Vagina (tissue), 2 donors: Measurements from ENCODE around the gene CYP3A5.

ENCODE experiments used
- POLR2A ChIP-seq, 2 donors: fragments of 450-650 bp; IDR thresholded peaks; one replicate each; pipeline ENCODE4 v1.6.1; 2017; ENCODE audit warnings: antibody characterized with exemption in 2 of 2, mild to moderate bottlenecking in 2 of 2, moderate library complexity in 2 of 2
- POLR2AphosphoS5 ChIP-seq, 2 donors: sonication (generic); formaldehyde crosslinking; IDR thresholded peaks; one replicate each; pipeline ENCODE4 v1.9.0; 2017; ENCODE audit warnings: antibody characterized with exemption in 2 of 2, mild to moderate bottlenecking in 2 of 2, low read depth in 1 of 2; ENCODE audit not compliant: insufficient read depth in 1 of 2

DNA sequence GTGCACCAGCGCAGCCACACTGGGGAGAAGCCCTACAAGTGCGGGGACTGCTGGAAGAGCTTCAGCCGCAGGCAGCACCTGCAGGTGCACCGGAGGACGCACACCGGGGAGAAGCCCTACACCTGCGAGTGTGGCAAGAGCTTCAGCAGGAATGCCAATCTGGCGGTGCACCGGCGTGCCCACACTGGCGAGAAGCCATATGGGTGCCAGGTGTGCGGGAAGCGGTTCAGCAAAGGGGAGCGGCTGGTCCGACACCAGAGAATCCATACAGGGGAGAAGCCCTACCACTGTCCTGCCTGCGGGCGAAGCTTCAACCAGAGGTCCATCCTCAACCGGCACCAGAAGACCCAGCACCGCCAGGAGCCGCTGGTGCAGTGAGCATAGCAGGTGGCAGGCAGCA, 50.2 kb downstream of the CYP3A5 start:
- TF ChIP-seq POLR2AphosphoS5 (IDR thresholded peaks at IDR 0.05; ENCODE audit: insufficient read depth in 1 of 2, low read depth in 1 of 2) (no peak), POLR2A (IDR thresholded peaks at IDR 0.05) (no peak)
